IMR-90 (cell line): ENCODE measurements around the gene CXCL1. TPM values are rescaled to one million over a fixed set of nuclear protein-coding genes. Genes with fewer than 3 reads are reported as not detected.

Experiments used
- ATAC-seq: fragments of 200-7000 bp; cut with Tn5 transposase; 2 replicates; pipeline ENCODE4 v1.9.1; 2020; ENCODE audit warnings: low read depth, mild to moderate bottlenecking, moderate library complexity
- BruUV-seq: library from RNA; stranded (reverse); fragments of 400-500 nt; replicated peaks from 2 replicates; lab custom pipeline; 2021; lab: Mats Ljungman, UMichigan
- CTCF ChIA-PET: fragments of 300-600 bp; formaldehyde crosslinking; extraction: SDS; loops from one replicate; lab custom pipeline; 2021; ENCODE audit warnings: antibody characterized with exemption; lab: Yijun Ruan, JAX
- POLR2A ChIA-PET: fragments of 300-600 bp; sonication (Branson Sonifier 250); formaldehyde crosslinking; loops from one replicate; lab custom pipeline; 2022; ENCODE audit warnings: antibody characterized with exemption; ENCODE audit not compliant: unreplicated experiment; lab: Charles Lee
- DNase-seq: peaks from one replicate; pipeline ENCODE4 v3.0.0; 2013
- H2AFZ ChIP-seq: replicated peaks from 2 replicates; pipeline ENCODE3; 2013; ENCODE audit warnings: low read length, mild to moderate bottlenecking; ENCODE audit not compliant: poor library complexity
- H2AK5ac ChIP-seq: 2 replicates; pipeline ENCODE4 v1.6.1; 2013; ENCODE audit warnings: low read depth, low read length, inconsistent platforms
- H2AK9ac ChIP-seq: replicated peaks from 2 replicates; pipeline ENCODE3; 2013; ENCODE audit warnings: mild to moderate bottlenecking, low read depth, low read length, moderate library complexity; ENCODE audit not compliant: poor library complexity
- H2BK120ac ChIP-seq: 2 replicates; pipeline ENCODE4 v1.6.1; 2013; ENCODE audit warnings: low read depth, low read length, inconsistent platforms
- H2BK15ac ChIP-seq: 3 replicates; pipeline ENCODE4 v1.6.1; 2013; ENCODE audit warnings: low read depth, low read length, inconsistent platforms
- H2BK20ac ChIP-seq: 2 replicates; pipeline ENCODE4 v1.6.1; 2013; ENCODE audit warnings: low read depth, mild to moderate bottlenecking, inconsistent platforms, low read length, moderate library complexity
- H2BK5ac ChIP-seq: 2 replicates; pipeline ENCODE4 v1.6.1; 2013; ENCODE audit warnings: mild to moderate bottlenecking, low read depth, low read length, inconsistent platforms; ENCODE audit not compliant: poor library complexity, severe bottlenecking
- H3K14ac ChIP-seq: replicated peaks from 2 replicates; pipeline ENCODE4 v1.6.1; 2013; ENCODE audit warnings: low read depth, low read length, inconsistent platforms
- H3K18ac ChIP-seq: 2 replicates; pipeline ENCODE4 v1.6.1; 2013; ENCODE audit warnings: low read depth, low read length, control low read depth
- H3K23ac ChIP-seq: 2 replicates; pipeline ENCODE4 v1.6.1; 2013; ENCODE audit warnings: low read depth, low read length, inconsistent platforms
- H3K27ac ChIP-seq: 2 replicates; pipeline ENCODE4 v1.5.1; 2013; ENCODE audit warnings: mild to moderate bottlenecking, control low read depth, low read length; ENCODE audit not compliant: insufficient read depth
- H3K27me3 ChIP-seq: 2 replicates; pipeline ENCODE4 v1.6.1; 2013; ENCODE audit warnings: low read length; ENCODE audit not compliant: control insufficient read depth, insufficient read depth
- H3K36me3 ChIP-seq: 2 replicates; pipeline ENCODE4 v1.6.1; 2013; ENCODE audit warnings: low read length, mixed read lengths; ENCODE audit not compliant: control insufficient read depth, insufficient read depth
- H3K4ac ChIP-seq: 2 replicates; pipeline ENCODE4 v1.6.1; 2013; ENCODE audit warnings: low read depth, low read length, inconsistent platforms
- H3K4me1 ChIP-seq: 2 replicates; pipeline ENCODE4 v1.6.1; 2013; ENCODE audit warnings: low read length, mixed read lengths; ENCODE audit not compliant: control insufficient read depth, insufficient read depth
- H3K4me2 ChIP-seq: 2 replicates; pipeline ENCODE4 v1.6.1; 2013; ENCODE audit warnings: low read depth, mild to moderate bottlenecking, control low read depth, low read length, moderate library complexity
- H3K4me3 ChIP-seq: 2 replicates; pipeline ENCODE4 v1.5.1; 2013; ENCODE audit warnings: low read depth, mild to moderate bottlenecking, control low read depth, low read length, moderate library complexity; ENCODE audit not compliant: insufficient read depth
- H3K56ac ChIP-seq: 2 replicates; pipeline ENCODE4 v1.6.1; 2013; ENCODE audit warnings: low read length, inconsistent platforms; ENCODE audit not compliant: insufficient read depth; ENCODE audit errors: extremely low read depth
- H3K79me1 ChIP-seq, 2 experiments: 2 replicates each; pipeline ENCODE4 v1.6.1; 2013; ENCODE audit warnings: low read length in 2 of 2, inconsistent platforms in 1 of 2, low read depth in 1 of 2
- H3K9ac ChIP-seq: 2 replicates; pipeline ENCODE4 v1.6.1; 2013; ENCODE audit warnings: low read depth, low read length, control low read depth
- H3K9me1 ChIP-seq: 2 replicates; pipeline ENCODE4 v1.6.1; 2013; ENCODE audit warnings: low read length, inconsistent platforms; ENCODE audit not compliant: insufficient read depth
- H3K9me3 ChIP-seq: 2 replicates; pipeline ENCODE4 v1.6.1; 2013; ENCODE audit warnings: low read length; ENCODE audit not compliant: control insufficient read depth, insufficient read depth
- H4K20me1 ChIP-seq: 2 replicates; pipeline ENCODE4 v1.6.1; 2013; ENCODE audit warnings: low read length, inconsistent platforms; ENCODE audit not compliant: insufficient read depth
- H4K5ac ChIP-seq: 2 replicates; pipeline ENCODE4 v1.6.1; 2013; ENCODE audit warnings: mild to moderate bottlenecking, low read depth, low read length, control low read depth
- H4K8ac ChIP-seq, 2 experiments: 2 replicates each; pipeline ENCODE4 v1.6.1; 2013; ENCODE audit warnings: low read depth in 2 of 2, low read length in 2 of 2, control low read depth in 1 of 2, inconsistent platforms in 1 of 2
- H4K91ac ChIP-seq: 2 replicates; pipeline ENCODE4 v1.6.1; 2013; ENCODE audit warnings: low read depth, low read length, inconsistent platforms; ENCODE audit not compliant: insufficient read depth
- BHLHE40 ChIP-seq: fragments of 150-350 bp; IDR thresholded peaks from 2 replicates; pipeline ENCODE4 v1.6.1; 2016; ENCODE audit warnings: mild to moderate bottlenecking, low read depth, low read length
- MAZ ChIP-seq: IDR thresholded peaks from 2 replicates; pipeline ENCODE4 v1.6.1; 2012; ENCODE audit warnings: low read depth, mild to moderate bottlenecking, low read length, improper control_type of control experiment, moderate library complexity, borderline replicate concordance
- MXI1 ChIP-seq: IDR thresholded peaks from 2 replicates; pipeline ENCODE4 v1.6.1; 2012; ENCODE audit warnings: low read depth, mild to moderate bottlenecking, low read length, moderate library complexity, borderline replicate concordance
- WGBS, 2 experiments: methylation state at CpG; one replicate each; pipeline versions ENCODE4 v1.1.5 to v1.1.7; 2013; ENCODE audit warnings: missing lambda C conversion rate in 2 of 2; ENCODE audit not compliant: insufficient read length in 1 of 2; ENCODE audit errors: extremely low coverage in 2 of 2; 5-methylcytosine and 5-hydroxymethylcytosine counted together
- dilution Hi-C: fragments of 300-500 bp; cut with HindIII; formaldehyde crosslinking; loops from one replicate; pipeline ENCODE4 v1.14.3; 2018; ENCODE audit warnings: low sequenced_read_pairs; ENCODE audit not compliant: unreplicated experiment
- in situ Hi-C: fragments of 300-500 bp; cut with MboI; formaldehyde crosslinking; loops from 3 replicates; pipeline ENCODE4 v1.14.3; 2019; ENCODE audit warnings: low sequenced_read_pairs, inconsistent platforms, mixed read lengths
- intact Hi-C: fragments of 100-400 bp; cut with micrococcal nuclease; formaldehyde crosslinking; loops from 2 replicates; pipeline ENCODE4 v1.10.0; 2022
- polyA plus RNA-seq, 3 experiments: library from polyadenylated mRNA; depleted of rRNA; stranded (reverse); fragments of >200 nt; gene quantifications; 2 replicates each; pipeline ENCODE4 v1.2.3, GENCODE V29; 2012; ENCODE audit warnings: low replicate concordance in 1 of 3
- total RNA-seq: library from RNA; depleted of rRNA; stranded (reverse); fragments of >200 nt; gene quantifications from 2 replicates; pipeline ENCODE4 v1.2.3, GENCODE V29; 2012

Gene CXCL1
- total and polyA plus RNA-seq, 2 of the 4 experiments (the other 2 are of a cell fraction), result 2.0 TPM; not detected in 1

DNA sequence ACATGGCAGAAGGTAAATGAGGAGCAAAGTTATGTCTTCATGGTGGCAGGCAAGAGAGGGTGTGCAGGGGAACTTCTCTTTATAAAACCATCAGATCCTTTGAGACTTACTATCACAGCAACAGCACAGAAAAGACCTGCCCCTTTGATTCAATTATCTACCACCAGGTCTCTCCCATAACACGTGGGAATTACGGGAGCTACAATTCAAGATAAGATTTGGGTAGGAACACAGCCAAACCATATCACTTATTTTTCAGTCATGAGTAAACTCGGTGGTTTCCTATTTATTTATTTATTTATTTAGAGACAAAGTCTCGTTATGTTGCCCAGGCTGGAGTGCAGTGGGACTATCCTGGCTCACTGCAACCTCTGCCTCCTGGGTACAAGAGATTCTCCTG is 22.1 kb downstream of the CXCL1 start:
- Histone ChIP-seq H3K36me3 (no peaks in the 10 kb centered on the region), H3K9me1 (no peaks in the 10 kb centered on the region), H2BK120ac (peak overlapping the region; percentile 79), H3K14ac (no peak overlapping the region; the same call in 1 of the 2 replicates), H3K27me3 (peaks cover 2% of the 10 kb centered on the region; the same call in 1 of the 2 replicates), H4K20me1 (no peaks in the 10 kb centered on the region), H2BK15ac (0 out of 3 replicates have a peak overlapping the region, but pooled peaks have one; percentile 50), H3K4me2 (no peak overlapping the region), H4K91ac (peak overlapping the region; percentile 40; the same call in 1 of the 2 replicates), H2AK5ac (peak overlapping the region; percentile 80; the same call in 1 of the 2 replicates), H3K4me1 (peaks cover 9% of the 10 kb centered on the region), H2BK5ac (no peak overlapping the region), H3K9me3 (no peaks in the 10 kb centered on the region), H3K56ac (no peak overlapping the region), H3K23ac (no peak overlapping the region), H3K27ac (peak overlapping the region; percentile 73), H3K79me1 (no peaks in the 10 kb centered on the region), H3K4me3 (no peak overlapping the region), H4K8ac (peak overlapping the region; percentile 49 to 63; a peak in 2 of 4 replicates), H4K5ac (peak overlapping the region; percentile 62; the same call in 1 of the 2 replicates), H3K9ac (no peak overlapping the region), H3K4ac (peak overlapping the region; percentile 39; the same call in 1 of the 2 replicates), H3K18ac (peak overlapping the region; percentile 62), H2AK9ac (no peak overlapping the region), H2AFZ (no peak overlapping the region), H2BK20ac (peak overlapping the region; percentile 13; the same call in 1 of the 2 replicates)
- in situ Hi-C loops (no loop called here), intact Hi-C loops (loop anchor here (5.0 kb wide), 1 partner anchor 34 kb away; no protein-coding TSS in a partner anchor), dilution Hi-C loops (no loop called here)
- ChIA-PET POLR2A (interaction anchor here (0.6 kb wide), 1 partner anchor 32 kb away, joined by 3 read pairs; no protein-coding TSS in a partner anchor), CTCF (no interaction called here)
- DNase-seq (no peak), ATAC-seq (no peak)
- BruUV-seq, result no TSS peak
- WGBS, 2 experiments, result no CpG with 5 or more reads among the region's 4 CpGs
- TF ChIP-seq BHLHE40 (no peak), MXI1 (no peak), MAZ (no peak)
